OCI-LY7 (cell line): Measurements from ENCODE around the gene CCDC71L.

Experiments
- CTCF ChIP-seq: fragments of 200-600 bp; sonication (generic); conservative IDR thresholded peaks from 2 replicates; pipeline ENCODE4 v1.5.1; 2014; ENCODE audit warnings: mild to moderate bottlenecking, antibody characterized with exemption, low read length, moderate library complexity, mixed read lengths
- EZH2phosphoT487 ChIP-seq: fragments of 200-600 bp; sonication (generic); IDR thresholded peaks from 2 replicates; pipeline ENCODE4 v1.6.1; 2018; ENCODE audit warnings: low read depth, borderline replicate concordance, mild to moderate bottlenecking, mixed run types, antibody characterized with exemption, low read length, moderate library complexity, mixed read lengths

- TF ChIP-seq EZH2phosphoT487 (no peak), CTCF (no peak)
These were observed 26.0 kb downstream of the CCDC71L start for GRCh38 chr7:106634958-106635357.
